ENCODE data around the gene PRG2.

PRG2 gene

DNA sequence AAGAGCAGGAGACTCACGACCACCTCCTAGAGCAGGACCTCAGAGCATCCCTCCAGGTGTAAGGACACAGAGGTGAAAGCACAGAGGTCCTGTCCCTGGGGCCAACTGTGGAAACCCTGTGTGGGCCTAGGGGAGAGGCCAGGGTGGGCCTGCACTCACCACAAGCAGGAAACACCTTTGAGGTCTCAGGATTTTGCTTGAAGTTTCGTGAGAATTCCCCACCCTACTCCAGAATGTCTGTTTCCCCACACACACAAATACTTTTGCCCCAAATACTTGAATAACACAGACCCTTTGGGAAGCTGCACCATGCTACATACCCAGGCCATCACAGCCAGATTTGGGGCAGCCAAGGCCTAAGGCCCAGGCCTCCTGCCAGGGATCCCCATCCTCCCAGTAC lies 18.3 kb upstream of the PRG2 start:
- Histone ChIP-seq H4K20me1 (ENCODE audit: low read depth, low read length) (no peaks in the 10 kb centered on the region; the same call in 1 of the 2 replicates), H3K27ac (ENCODE audit: low read depth, low read length) (no peak overlapping the region), H3K79me2 (ENCODE audit: insufficient read depth, low read length) (no peaks in the 10 kb centered on the region), H3F3A (ENCODE audit: insufficient read depth) (no peaks in the 10 kb centered on the region; the same call in 1 of the 2 replicates), H3K9ac (ENCODE audit: low read length) (no peak overlapping the region), H3K9me2 (replicated peaks; ENCODE audit: insufficient read depth, low read length) (no peaks in the 10 kb centered on the region), H3K9me3 (ENCODE audit: insufficient read depth, low read length) (no peaks in the 10 kb centered on the region), H3K36me3 (ENCODE audit: low read length) (peaks cover 34% of the 10 kb centered on the region), H2AFZ (ENCODE audit: low read depth, low read length, severe bottlenecking) (no peak overlapping the region), H3K4me3 (ENCODE audit: insufficient read depth, low read length, poor library complexity, severe bottlenecking) (no peak overlapping the region), H3K4me2 (ENCODE audit: low read depth, low read length, poor library complexity, severe bottlenecking) (no peak overlapping the region), H3K27me3 (ENCODE audit: low read length) (no peaks in the 10 kb centered on the region)
- TF ChIP-seq EZH2phosphoT487 (conservative IDR thresholded peaks at IDR 0.05; ENCODE audit: low read length): no peak
- TF ChIP-seq, protein P1, sequence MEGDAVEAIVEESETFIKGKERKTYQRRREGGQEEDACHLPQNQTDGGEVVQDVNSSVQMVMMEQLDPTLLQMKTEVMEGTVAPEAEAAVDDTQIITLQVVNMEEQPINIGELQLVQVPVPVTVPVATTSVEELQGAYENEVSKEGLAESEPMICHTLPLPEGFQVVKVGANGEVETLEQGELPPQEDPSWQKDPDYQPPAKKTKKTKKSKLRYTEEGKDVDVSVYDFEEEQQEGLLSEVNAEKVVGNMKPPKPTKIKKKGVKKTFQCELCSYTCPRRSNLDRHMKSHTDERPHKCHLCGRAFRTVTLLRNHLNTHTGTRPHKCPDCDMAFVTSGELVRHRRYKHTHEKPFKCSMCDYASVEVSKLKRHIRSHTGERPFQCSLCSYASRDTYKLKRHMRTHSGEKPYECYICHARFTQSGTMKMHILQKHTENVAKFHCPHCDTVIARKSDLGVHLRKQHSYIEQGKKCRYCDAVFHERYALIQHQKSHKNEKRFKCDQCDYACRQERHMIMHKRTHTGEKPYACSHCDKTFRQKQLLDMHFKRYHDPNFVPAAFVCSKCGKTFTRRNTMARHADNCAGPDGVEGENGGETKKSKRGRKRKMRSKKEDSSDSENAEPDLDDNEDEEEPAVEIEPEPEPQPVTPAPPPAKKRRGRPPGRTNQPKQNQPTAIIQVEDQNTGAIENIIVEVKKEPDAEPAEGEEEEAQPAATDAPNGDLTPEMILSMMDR (IDR thresholded peaks at IDR 0.05; ENCODE audit: insufficient read depth, low read length, poor library complexity, severe bottlenecking): no peak

DNA sequence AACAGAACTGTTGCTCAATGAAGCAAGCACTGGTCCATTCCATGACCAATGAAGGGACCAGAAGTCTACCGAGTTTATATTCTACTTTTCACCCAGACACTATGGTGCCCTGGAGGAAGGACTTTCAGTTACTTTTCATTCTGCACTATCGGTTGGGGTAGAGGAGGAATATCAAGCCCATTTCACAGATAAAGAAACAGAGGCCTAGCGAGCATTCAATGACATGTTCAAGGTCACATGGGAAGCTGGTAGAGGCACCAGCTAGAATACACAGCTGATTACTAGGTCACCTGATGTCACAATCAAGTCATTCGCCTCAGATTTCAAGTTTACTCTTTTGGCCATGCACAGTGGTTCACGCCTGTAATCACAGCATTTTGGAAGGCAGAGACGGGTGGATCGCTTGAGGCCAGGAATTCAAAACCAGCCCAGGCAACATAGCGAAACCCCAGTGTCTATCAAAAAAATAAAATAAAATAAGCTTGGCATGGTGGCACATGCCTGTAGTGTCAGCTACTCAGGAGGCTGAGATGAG lies 17.6 kb upstream of the PRG2 start:
- Histone ChIP-seq H3F3A (ENCODE audit: insufficient read depth) (no peaks in the 10 kb centered on the region; the same call in 1 of the 2 replicates), H3K9me3 (ENCODE audit: insufficient read depth, low read length) (no peaks in the 10 kb centered on the region), H3K9me2 (replicated peaks; ENCODE audit: insufficient read depth, low read length) (no peaks in the 10 kb centered on the region), H4K20me1 (ENCODE audit: low read depth, low read length) (no peaks in the 10 kb centered on the region; the same call in 1 of the 2 replicates), H3K9ac (ENCODE audit: low read length) (no peak overlapping the region), H3K36me3 (ENCODE audit: low read length) (peaks cover 27% of the 10 kb centered on the region), H2AFZ (ENCODE audit: low read depth, low read length, severe bottlenecking) (no peak overlapping the region), H3K79me2 (ENCODE audit: insufficient read depth, low read length) (no peaks in the 10 kb centered on the region), H3K27me3 (ENCODE audit: low read length) (no peaks in the 10 kb centered on the region), H3K4me2 (ENCODE audit: low read depth, low read length, poor library complexity, severe bottlenecking) (no peak overlapping the region), H3K27ac (ENCODE audit: low read depth, low read length) (no peak overlapping the region), H3K4me3 (ENCODE audit: insufficient read depth, low read length, poor library complexity, severe bottlenecking) (no peak overlapping the region)
- TF ChIP-seq EZH2phosphoT487 (conservative IDR thresholded peaks at IDR 0.05; ENCODE audit: low read length): no peak
- TF ChIP-seq, protein P1 (IDR thresholded peaks at IDR 0.05; ENCODE audit: insufficient read depth, low read length, poor library complexity, severe bottlenecking): no peak

DNA sequence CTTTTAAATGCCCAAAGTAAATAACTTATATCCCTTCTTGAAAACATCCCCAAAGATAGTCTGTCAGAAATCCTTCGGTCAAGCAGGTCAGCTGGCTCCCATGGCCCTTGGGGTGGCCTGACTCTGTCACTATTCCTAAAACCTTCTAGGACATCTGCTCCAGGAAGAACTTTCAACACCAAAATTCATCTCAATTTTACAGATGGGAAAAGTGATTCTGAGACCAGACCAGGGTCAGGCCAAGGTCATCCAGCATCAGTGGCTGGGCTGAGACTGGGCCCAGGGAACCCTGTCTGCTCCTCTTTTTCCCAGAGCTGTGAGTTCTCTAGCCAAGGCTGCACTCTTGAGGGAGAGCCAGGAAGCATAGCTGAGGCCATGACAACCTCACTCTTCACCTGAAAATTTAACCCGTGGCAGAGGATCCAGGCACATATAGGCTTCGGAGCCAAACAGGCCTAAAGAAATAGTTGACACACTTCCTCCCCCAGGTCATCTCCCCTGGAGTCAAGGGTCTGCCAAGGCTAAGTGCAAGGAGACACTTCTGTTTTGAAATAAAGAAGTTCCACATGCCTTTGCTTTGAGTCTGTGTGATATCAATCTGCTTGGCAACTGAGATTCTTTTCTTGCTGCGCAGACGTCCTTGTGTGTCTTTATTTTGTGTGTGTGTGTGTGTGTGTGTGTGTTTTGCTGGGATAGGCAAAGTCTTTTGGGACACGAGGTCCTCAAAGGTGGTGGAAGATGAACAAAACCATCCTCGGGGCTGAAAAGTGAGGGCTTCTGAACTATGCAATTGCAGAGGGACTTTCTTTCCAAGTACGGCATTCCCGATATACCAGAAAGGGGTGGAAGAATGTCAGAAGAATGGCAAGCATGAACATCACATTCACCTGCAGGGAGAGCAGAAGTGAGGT lies 16.8 kb upstream of the PRG2 start:
- no peaks in the 10 kb centered on the region; the same call in 1 of the 2 replicates for H4K20me1 ChIP-seq (ENCODE audit: low read depth, low read length)
- no peaks in the 10 kb centered on the region for H3K9me3 ChIP-seq (ENCODE audit: insufficient read depth, low read length)
- no peak overlapping the region for H3K4me2 ChIP-seq (ENCODE audit: low read depth, low read length, poor library complexity, severe bottlenecking)
- H3K36me3 ChIP-seq (ENCODE audit: low read length): peaks cover 22% of the 10 kb centered on the region
- H3K9me2 ChIP-seq (replicated peaks; ENCODE audit: insufficient read depth, low read length): no peaks in the 10 kb centered on the region
- no peaks in the 10 kb centered on the region for H3K79me2 ChIP-seq (ENCODE audit: insufficient read depth, low read length)
- H2AFZ ChIP-seq (ENCODE audit: low read depth, low read length, severe bottlenecking): no peak overlapping the region
- H3K9ac ChIP-seq (ENCODE audit: low read length): no peak overlapping the region
- H3K4me3 ChIP-seq (ENCODE audit: insufficient read depth, low read length, poor library complexity, severe bottlenecking): no peak overlapping the region
- no peak overlapping the region for H3K27ac ChIP-seq (ENCODE audit: low read depth, low read length)
- H3K27me3 ChIP-seq (ENCODE audit: low read length): no peaks in the 10 kb centered on the region
- TF ChIP-seq EZH2phosphoT487 (conservative IDR thresholded peaks at IDR 0.05; ENCODE audit: low read length): no peak
- TF ChIP-seq, protein P1 (IDR thresholded peaks at IDR 0.05; ENCODE audit: insufficient read depth, low read length, poor library complexity, severe bottlenecking): no peak
- no peaks in the 10 kb centered on the region; the same call in 1 of the 2 replicates for H3F3A ChIP-seq (ENCODE audit: insufficient read depth)
